PC-9 (cell line): ENCODE measurements around the gene ZFP1. TPM values are rescaled to one million over a fixed set of nuclear protein-coding genes. Genes with fewer than 3 reads are reported as not detected.

Experiments
- BruUV-seq: library from RNA; stranded (reverse); fragments of 400-500 nt; replicated peaks from 2 replicates; lab custom pipeline; 2021; lab: Mats Ljungman, UMichigan
- CTCF ChIA-PET: fragments of 300-600 bp; sonication (Branson Sonifier 250); formaldehyde crosslinking; loops from one replicate; lab custom pipeline; 2022; ENCODE audit warnings: antibody characterized with exemption; lab: Charles Lee
- POLR2A ChIA-PET: fragments of 300-600 bp; sonication (Branson Sonifier 250); formaldehyde crosslinking; loops from one replicate; lab custom pipeline; 2022; ENCODE audit warnings: antibody characterized with exemption; ENCODE audit not compliant: unreplicated experiment; lab: Charles Lee
- DNase-seq, 2 experiments: peaks; one replicate each; pipeline versions ENCODE4 v3.0.0 to v3.0.0-alpha.2; 2015 to 2022; ENCODE audit warnings: mixed read lengths in 1 of 2
- H2AFZ ChIP-seq: fragments of 200-600 bp; sonication (generic); 2 replicates; pipeline ENCODE4 v1.8.1; 2017; ENCODE audit warnings: antibody characterized with exemption
- H3F3A ChIP-seq: fragments of 200-600 bp; sonication (generic); 2 replicates; pipeline ENCODE4 v1.8.1; 2017; ENCODE audit warnings: antibody characterized with exemption, mild to moderate bottlenecking, low read depth; ENCODE audit not compliant: insufficient read depth
- H3K27ac ChIP-seq: fragments of 200-600 bp; sonication (generic); 2 replicates; pipeline ENCODE4 v1.6.1; 2016; ENCODE audit warnings: mixed run types
- H3K27me3 ChIP-seq: fragments of 200-600 bp; sonication (generic); 2 replicates; pipeline ENCODE4 v1.6.1; 2016; ENCODE audit warnings: low read depth, mixed run types; ENCODE audit not compliant: insufficient read depth
- H3K36me3 ChIP-seq: fragments of 200-600 bp; sonication (generic); 2 replicates; pipeline ENCODE4 v1.6.1; 2016; ENCODE audit warnings: low read depth, mixed run types
- H3K4me1 ChIP-seq: fragments of 200-600 bp; sonication (generic); replicated peaks from 2 replicates; pipeline ENCODE4 v1.6.1; 2016; ENCODE audit warnings: mixed run types; ENCODE audit not compliant: insufficient read depth
- H3K4me2 ChIP-seq: fragments of 200-600 bp; sonication (generic); 2 replicates; pipeline ENCODE4 v1.6.1; 2017; ENCODE audit warnings: mixed run types
- H3K4me3 ChIP-seq: fragments of 200-600 bp; sonication (generic); 2 replicates; pipeline ENCODE4 v1.6.1; 2016; ENCODE audit warnings: mixed run types
- H3K79me2 ChIP-seq: fragments of 200-600 bp; sonication (generic); 2 replicates; pipeline ENCODE4 v1.6.1; 2017; ENCODE audit warnings: low read depth, mixed run types
- H3K9me2 ChIP-seq: fragments of 200-600 bp; sonication (generic); 2 replicates; pipeline ENCODE4 v1.8.1; 2017; ENCODE audit warnings: mild to moderate bottlenecking; ENCODE audit not compliant: insufficient read depth
- H3K9me3 ChIP-seq: fragments of 200-600 bp; sonication (generic); 2 replicates; pipeline ENCODE4 v1.8.1; 2016; ENCODE audit warnings: low read depth; ENCODE audit not compliant: insufficient read depth
- H4K20me1 ChIP-seq: fragments of 200-600 bp; sonication (generic); 2 replicates; pipeline ENCODE4 v1.8.1; 2017; ENCODE audit not compliant: insufficient read depth
- EZH2 ChIP-seq: fragments of 200-600 bp; sonication (generic); IDR thresholded peaks from 2 replicates; pipeline ENCODE4 v1.8.0; 2017; ENCODE audit warnings: antibody characterized with exemption, low read depth
- intact Hi-C: fragments of 100-400 bp; cut with micrococcal nuclease; formaldehyde crosslinking; loops from one replicate; pipeline ENCODE4 v1.10.0; 2022; ENCODE audit not compliant: unreplicated experiment
- total RNA-seq: library from RNA; stranded (reverse); gene quantifications from 2 replicates; pipeline ENCODE4 v1.2.3, GENCODE V29; 2021
- TF ChIP-seq, protein P1 (sequence below): fragments of 200-600 bp; sonication (generic); conservative IDR thresholded peaks from 2 replicates; pipeline ENCODE4 v1.6.1; 2017; ENCODE audit warnings: mixed run types, antibody characterized with exemption, mild to moderate bottlenecking, moderate library complexity

ZFP1 gene
- total RNA-seq, 1 experiment from 2014 or later, result 10.9 TPM

DNA sequence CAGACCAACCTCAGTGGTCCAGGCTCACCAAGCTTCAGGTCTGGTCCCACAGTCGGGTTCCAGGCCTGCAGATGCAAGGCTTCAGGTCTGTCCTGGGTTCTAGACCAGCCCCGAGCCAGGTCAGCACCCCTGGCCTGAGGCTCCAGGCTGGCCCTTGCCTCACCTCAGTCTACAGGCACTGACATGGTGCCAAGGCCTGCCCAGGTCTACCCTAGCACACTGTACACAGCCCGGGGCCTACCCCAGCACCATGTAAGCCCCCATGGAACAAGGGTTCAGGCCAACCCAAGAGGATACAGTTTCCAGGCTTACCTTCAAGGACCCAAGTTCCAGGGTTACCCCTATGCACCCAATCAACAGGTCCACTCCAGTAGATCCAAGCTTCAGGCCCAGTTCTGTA is 26.8 kb downstream of the ZFP1 start:
- Histone ChIP-seq H3K9me2 (no peaks in the 10 kb centered on the region), H4K20me1 (no peaks in the 10 kb centered on the region), H3F3A (no peaks in the 10 kb centered on the region), H3K4me2 (no peak overlapping the region), H3K4me1 (no peaks in the 10 kb centered on the region), H3K36me3 (peaks cover 10% of the 10 kb centered on the region; the same call in 1 of the 2 replicates), H3K79me2 (no peaks in the 10 kb centered on the region), H3K27me3 (no peaks in the 10 kb centered on the region), H3K9me3 (peaks cover 63% of the 10 kb centered on the region), H3K27ac (no peak overlapping the region), H2AFZ (no peak overlapping the region), H3K4me3 (no peak overlapping the region)
- ChIA-PET CTCF (no interaction called here), POLR2A (no interaction called here)
- TF ChIP-seq EZH2, result no peak
- TF ChIP-seq, protein P1, sequence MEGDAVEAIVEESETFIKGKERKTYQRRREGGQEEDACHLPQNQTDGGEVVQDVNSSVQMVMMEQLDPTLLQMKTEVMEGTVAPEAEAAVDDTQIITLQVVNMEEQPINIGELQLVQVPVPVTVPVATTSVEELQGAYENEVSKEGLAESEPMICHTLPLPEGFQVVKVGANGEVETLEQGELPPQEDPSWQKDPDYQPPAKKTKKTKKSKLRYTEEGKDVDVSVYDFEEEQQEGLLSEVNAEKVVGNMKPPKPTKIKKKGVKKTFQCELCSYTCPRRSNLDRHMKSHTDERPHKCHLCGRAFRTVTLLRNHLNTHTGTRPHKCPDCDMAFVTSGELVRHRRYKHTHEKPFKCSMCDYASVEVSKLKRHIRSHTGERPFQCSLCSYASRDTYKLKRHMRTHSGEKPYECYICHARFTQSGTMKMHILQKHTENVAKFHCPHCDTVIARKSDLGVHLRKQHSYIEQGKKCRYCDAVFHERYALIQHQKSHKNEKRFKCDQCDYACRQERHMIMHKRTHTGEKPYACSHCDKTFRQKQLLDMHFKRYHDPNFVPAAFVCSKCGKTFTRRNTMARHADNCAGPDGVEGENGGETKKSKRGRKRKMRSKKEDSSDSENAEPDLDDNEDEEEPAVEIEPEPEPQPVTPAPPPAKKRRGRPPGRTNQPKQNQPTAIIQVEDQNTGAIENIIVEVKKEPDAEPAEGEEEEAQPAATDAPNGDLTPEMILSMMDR, result no peak
- no TSS peak for BruUV-seq
- no peak for DNase-seq
- intact Hi-C loops, result no loop called here

DNA sequence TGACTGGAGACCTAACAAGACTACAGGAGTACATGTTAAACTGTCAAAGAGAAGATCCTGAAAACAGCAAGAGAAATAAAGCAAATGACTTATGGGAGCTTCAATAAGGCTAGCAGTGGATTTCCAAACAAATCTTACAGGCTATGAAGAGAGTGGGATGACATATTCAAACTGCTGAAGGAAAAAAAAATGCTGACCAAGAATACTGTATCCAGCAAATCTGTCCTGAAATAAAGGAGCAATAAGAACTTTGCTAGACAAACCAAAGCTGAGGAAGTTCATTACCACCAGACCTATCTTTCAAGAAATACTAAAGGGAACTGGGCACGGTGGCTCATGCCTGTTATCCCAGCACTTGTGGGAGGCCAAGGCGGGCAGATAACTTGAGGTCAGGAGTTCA is 28.6 kb downstream of the ZFP1 start:
- TF ChIP-seq, protein P1, result no peak
- no peak for TF ChIP-seq EZH2
- Histone ChIP-seq H3F3A (no peaks in the 10 kb centered on the region), H3K79me2 (no peaks in the 10 kb centered on the region), H3K9me2 (no peaks in the 10 kb centered on the region), H4K20me1 (no peaks in the 10 kb centered on the region), H3K27me3 (no peaks in the 10 kb centered on the region; the same call in 1 of the 2 replicates), H3K36me3 (no peaks in the 10 kb centered on the region), H3K4me2 (no peak overlapping the region), H3K4me3 (no peak overlapping the region), H3K4me1 (no peaks in the 10 kb centered on the region), H3K27ac (no peak overlapping the region), H2AFZ (no peak overlapping the region), H3K9me3 (peaks cover 45% of the 10 kb centered on the region)
- no TSS peak for BruUV-seq
- CTCF ChIA-PET, result no interaction called here
- POLR2A ChIA-PET, result interaction anchor here (0.6 kb wide), 1 partner anchor 402 kb away, joined by 3 read pairs; the partner anchor contains the start of gene FA2H
- DNase-seq, result no peak
- intact Hi-C loops, result no loop called here

GRCh38 chr16:75179208-75179607 is 30.9 kb downstream of the ZFP1 start:
- ChIA-PET POLR2A (no interaction called here), CTCF (no interaction called here)
- Histone ChIP-seq H3K27me3 (no peaks in the 10 kb centered on the region; the same call in 1 of the 2 replicates), H2AFZ (no peak overlapping the region), H3K36me3 (no peaks in the 10 kb centered on the region), H3F3A (no peaks in the 10 kb centered on the region), H3K79me2 (no peaks in the 10 kb centered on the region), H3K4me1 (no peaks in the 10 kb centered on the region), H3K9me3 (peaks cover 25% of the 10 kb centered on the region; the same call in 1 of the 2 replicates), H3K9me2 (no peaks in the 10 kb centered on the region), H3K27ac (no peak overlapping the region), H3K4me3 (no peak overlapping the region), H4K20me1 (no peaks in the 10 kb centered on the region), H3K4me2 (no peak overlapping the region)
- TF ChIP-seq EZH2, result no peak
- TF ChIP-seq, protein P1, result no peak
- DNase-seq, result no peak
- no TSS peak for BruUV-seq
- intact Hi-C loops, result no loop called here
